CD4-positive, alpha-beta T cell treated with Interferon alpha-2 for 1 hour (primary cell): ENCODE results near the gene MRPL20.
"Not testable (repeated sequence)": the region's sequence is repeated elsewhere in the genome, so short reads cannot be mapped to it uniquely, and the experiment has no call there.

ENCODE experiments used
- DNase-seq, 2 donors: peaks; one replicate each; pipeline ENCODE4 v3.0.0-alpha.2; 2020 to 2022

MRPL20 gene

GRCh38 chr1:1403653-1404052 lies 3.4 kb downstream of the MRPL20 start:
- DNase-seq: no peak

- not testable (repeated sequence) for DNase-seq
These were observed 4.1 kb downstream of the MRPL20 start for GRCh38 chr1:1402901-1403392.

GRCh38 chr1:1402072-1402900 lies 4.8 kb downstream of the MRPL20 start:
- DNase-seq: peak in 1 of 2 donors; percentile 33

- DNase-seq: no peak
These were observed 5.6 kb downstream of the MRPL20 start for GRCh38 chr1:1401457-1402010.

GRCh38 chr1:1400576-1401456 lies 6.3 kb downstream of the MRPL20 start:
- no peak for DNase-seq

GRCh38 chr1:1399872-1400575 lies 7.1 kb downstream of the MRPL20 start:
- DNase-seq: no peak

- DNase-seq: peak; percentile 98 to 99
These were observed 7.8 kb downstream of the MRPL20 start, which contains the start of gene CCNL2 for GRCh38 chr1:1399187-1399871. Gene CCNL2 (minus strand): TSS chr1:1399335. CDS start chr1:1399306, 29 bp downstream.

GRCh38 chr1:1398677-1399186 lies 8.4 kb downstream of the MRPL20 start:
- no peak for DNase-seq

GRCh38 chr1:1397839-1398523 lies 9.1 kb downstream of the MRPL20 start:
- DNase-seq: no peak

GRCh38 chr1:1395166-1395565 lies 11.9 kb downstream of the MRPL20 start:
- no peak for DNase-seq

GRCh38 chr1:1394116-1394515 lies 13.0 kb downstream of the MRPL20 start:
- DNase-seq: no peak

- DNase-seq: no peak
These were observed 13.7 kb downstream of the MRPL20 start for GRCh38 chr1:1393428-1393827.

- DNase-seq: no peak
These were observed 14.1 kb downstream of the MRPL20 start for GRCh38 chr1:1393014-1393413.

GRCh38 chr1:1391225-1391624 lies 15.9 kb downstream of the MRPL20 start:
- no peak for DNase-seq

- no peak for DNase-seq
These were observed 16.4 kb downstream of the MRPL20 start for GRCh38 chr1:1390675-1391074.

GRCh38 chr1:1388078-1388472 lies 19.0 kb downstream of the MRPL20 start:
- no peak for DNase-seq

GRCh38 chr1:1387098-1388077 lies 19.7 kb downstream of the MRPL20 start:
- DNase-seq: no peak

GRCh38 chr1:1385931-1386330 lies 21.2 kb downstream of the MRPL20 start:
- DNase-seq: no peak

- not testable (repeated sequence) for DNase-seq
These were observed 21.8 kb downstream of the MRPL20 start for GRCh38 chr1:1385339-1385738.

- DNase-seq: no peak
These were observed 25.8 kb downstream of the MRPL20 start for GRCh38 chr1:1381294-1381693.
